ENCODE results near the gene TPO.

TPO gene

DNA sequence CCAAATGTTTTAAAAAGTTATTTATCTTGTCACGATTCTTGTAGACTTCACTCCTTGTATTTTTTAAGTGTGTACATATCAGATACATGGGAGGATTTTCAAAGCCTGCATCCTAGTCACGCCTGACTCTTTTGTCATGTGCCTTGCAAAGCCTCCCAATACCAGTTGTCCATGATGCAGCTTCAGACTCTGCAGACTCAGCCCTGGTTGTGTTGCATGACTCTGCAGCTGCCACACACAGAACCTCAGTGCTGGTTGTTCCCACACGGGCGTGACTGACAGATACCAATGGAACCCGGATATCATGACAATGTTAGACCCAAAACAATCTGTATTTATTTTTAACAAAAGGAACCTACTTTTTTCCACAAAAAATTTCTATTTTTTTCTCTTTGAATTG is 38.2 kb downstream of the TPO start:
- no peak for DNase-seq

DNA sequence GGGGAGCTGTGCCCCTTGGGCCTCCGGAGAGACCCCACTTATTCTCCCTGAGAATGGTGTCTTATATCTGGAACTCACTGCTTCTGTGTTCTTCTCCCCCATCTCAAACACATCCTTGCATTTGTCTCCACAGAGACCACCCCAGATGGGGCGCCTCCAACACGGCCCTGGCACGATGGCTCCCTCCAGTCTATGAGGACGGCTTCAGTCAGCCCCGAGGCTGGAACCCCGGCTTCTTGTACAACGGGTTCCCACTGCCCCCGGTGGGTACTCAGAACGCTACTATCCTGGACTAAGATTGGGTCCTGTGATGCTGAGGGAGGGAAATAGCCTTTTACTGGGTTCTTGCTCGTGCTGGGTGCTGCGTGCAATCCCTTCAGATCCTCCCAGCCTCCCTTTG is 40.3 kb downstream of the TPO start:
- no peak for DNase-seq

DNA sequence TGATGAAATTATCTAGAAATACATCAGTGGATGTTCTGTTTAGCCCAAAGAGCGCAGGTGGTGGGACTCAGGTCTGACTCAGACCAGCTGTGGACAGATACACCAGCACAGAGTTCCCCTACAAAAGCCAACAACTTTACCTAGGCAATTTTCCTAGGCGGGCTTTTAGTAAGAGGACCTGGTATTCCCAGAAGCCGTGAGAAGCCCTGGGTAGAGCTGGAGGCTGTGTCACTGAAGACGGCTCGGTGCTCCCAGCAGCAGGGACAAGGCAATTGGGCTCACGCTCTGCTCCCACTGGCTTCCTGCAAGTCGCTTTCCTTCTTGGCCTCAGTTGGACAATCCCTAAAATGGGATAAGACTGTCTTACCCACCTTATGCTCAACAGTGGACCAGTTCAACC is 41.1 kb downstream of the TPO start:
- DNase-seq = no peak

DNA sequence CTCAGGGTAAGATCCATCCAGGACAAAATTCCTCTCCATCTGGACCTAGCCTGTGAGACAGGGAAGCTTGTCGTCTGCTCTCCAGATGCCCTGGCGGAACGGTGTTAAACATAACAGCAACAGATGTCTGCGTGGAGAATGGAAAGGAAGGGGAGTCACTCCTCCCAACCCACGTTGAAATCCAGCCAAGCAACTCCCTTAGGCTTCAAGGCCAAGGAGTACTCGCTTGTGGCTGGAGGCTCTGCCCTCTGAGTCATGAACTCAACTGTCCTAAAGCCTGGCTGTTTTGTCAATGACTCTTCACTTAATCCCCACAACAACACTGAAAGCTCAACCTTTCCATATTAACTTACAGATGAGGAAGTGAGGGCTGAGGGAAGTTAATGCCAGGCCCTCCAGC is 42.2 kb downstream of the TPO start:
- DNase-seq = no peak

DNA sequence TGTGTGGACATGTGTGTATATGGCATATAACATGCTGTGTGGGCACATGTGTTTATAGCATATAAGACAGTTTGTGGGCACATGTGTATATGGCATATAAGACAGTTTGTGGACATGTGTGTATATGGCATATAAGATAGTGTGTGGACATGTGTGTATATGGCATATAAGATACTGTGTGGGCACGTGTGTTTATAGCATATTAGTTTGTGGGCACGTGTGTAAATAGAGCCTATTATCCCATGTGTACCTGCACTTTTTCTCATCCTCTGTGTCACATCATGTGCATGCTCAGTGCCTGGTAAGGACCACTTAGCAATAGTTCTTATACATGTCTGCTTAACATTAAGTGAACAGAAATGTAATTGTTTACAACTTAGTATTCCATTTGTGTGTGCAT is 45.2 kb downstream of the TPO start:
- DNase-seq = no peak

DNA sequence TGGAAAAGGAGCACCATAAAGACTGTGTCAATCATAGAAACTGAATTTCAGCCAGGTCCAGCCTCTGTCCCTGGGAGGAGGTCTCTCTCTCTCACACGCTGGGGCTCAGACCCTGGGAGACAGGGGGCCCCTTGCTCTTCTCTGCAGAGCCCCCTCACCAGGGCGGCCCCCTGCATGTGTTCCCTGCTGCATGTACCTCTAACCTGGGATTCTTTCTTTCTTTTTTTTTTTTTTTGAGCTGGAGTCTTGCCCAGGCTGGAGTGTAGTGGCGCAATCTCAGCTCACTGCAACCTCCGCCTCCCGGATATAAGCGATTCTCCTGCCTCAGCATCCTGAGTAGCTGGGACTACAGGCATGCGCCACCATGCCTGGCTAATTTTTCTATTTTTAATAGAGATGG is 46.5 kb downstream of the TPO start:
- no peak for DNase-seq

DNA sequence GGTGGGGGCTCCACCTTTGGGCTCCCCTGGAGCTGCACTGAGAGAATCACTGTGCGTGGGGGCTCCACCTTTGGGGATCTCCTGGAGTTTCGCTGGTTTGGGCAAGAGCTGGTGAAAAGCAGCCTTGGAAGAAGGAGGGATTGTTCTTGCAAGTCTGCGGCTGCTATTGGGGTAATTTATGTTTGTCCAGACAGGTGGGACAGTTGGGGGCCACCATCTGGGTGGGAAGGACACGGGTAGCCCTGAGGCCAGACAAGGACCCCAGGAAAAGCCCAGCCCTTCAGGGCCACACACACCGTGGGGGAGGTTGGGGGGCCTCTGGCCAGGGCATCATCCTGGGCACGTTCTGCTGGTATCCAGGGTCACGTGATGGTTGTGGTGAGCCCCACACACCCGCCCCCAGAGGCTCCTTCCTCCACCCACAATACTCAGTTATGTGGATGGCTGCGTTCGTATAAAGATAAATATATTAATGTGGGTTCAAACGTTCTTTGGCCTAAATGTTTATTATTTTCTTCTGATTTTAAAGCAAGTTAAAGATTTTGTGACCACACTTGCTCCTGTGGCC is 47.7 kb downstream of the TPO start:
- DNase-seq = no peak

DNA sequence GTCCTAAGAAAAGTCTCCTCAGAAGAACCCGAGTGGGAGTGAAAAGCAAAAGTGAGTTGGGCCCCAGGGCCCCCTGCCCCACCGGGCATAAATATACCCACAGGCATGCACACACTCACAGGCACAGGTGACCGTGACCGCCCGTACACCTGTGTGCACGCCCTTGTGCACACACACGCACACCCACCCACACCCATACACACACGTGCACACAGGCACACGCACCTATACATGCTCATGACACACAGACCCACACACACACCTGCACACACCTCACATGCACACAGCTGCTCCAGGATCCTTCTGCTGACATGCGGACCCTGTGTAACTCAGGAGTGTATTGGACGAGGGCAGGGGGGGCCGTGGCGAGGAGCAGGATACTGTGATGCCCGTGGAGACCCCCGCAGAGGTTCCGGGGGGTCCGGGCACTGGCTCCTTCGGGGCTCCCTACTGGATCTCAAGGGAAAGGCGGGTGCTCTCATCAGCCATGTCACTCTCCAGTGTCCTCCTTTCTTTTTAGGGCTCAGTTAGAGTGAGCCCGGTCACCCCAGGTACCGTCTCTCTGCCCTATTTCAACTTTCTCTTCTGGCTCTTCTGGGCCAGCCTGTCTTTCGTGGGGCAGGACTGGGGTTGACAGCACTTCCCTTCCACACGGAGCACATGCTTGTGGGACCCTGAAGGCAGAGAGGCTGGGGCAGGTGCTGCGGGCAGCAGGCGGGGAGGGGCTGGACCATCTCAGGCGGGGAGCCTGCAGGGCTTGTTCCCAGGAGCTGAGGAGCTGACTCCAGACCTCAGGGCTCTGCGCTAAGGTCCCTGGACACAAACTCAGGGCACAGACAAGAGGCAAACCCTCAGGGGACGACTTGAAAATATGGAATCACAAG is 48.5 kb downstream of the TPO start:
- no peak for DNase-seq

DNA sequence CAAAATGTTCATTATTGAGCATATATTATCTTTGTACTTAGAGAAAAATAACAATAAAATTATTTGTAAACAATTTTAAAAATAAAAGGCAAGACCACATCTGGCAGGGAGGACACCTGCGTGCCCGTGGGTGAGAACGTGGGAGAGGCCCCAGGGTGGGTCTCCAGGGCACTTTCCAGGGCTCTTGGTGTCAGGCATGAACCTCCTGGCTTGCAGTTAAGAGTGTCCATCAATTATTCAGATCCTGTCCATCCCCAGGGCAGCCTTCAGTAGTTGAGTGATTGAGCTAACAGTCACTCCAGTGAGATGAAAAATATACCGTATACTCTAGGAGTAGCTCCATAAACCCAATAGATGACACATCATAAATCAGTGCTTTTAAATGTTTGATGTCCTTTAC is 49.7 kb downstream of the TPO start:
- no peak for DNase-seq

DNA sequence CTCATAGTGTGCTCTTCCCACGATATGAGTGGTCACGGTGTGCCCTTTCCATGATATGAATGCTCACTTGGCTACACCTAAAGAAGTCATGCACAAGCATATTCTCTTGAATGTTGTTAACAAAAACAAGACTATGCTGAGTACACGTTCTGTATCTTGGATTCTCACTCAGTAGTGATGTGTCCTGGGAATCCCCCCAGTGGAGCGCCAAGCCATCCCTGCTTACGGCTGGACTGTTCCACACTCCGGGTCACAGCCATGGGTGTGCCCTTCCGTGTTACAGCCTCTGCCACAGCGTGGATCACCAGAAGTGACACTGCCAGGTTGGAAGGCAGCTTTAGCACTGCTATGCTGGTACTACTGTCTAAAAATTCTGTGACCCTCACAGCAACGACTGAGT is 59.1 kb downstream of the TPO start:
- DNase-seq = no peak

DNA sequence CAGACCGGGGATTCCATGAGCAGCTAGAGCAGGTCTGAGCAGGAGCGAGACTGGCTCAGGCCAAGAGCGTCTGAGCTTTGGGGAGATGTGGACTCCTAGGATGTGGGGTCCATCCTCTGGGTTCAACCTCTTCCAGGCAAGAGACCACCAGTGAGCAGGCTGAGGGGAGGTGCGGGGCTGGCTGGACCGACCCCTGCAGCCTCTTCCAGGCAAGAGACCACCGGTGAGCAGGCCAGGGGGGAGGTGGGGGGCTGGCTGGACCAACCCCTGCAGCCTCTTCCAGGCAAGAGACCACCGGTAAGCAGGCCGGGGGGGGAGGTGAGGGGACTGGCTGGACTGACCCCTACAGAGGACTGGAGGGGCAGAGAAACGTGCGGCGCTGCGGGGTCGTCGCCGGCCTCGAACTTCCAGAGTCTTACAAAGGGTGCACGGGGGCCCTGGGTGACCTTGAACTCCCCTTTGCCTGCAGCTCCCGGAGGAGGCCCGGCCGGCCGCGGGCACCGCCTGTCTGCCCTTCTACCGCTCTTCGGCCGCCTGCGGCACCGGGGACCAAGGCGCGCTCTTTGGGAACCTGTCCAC is 63.4 kb downstream of the TPO start:
- no peak for DNase-seq

DNA sequence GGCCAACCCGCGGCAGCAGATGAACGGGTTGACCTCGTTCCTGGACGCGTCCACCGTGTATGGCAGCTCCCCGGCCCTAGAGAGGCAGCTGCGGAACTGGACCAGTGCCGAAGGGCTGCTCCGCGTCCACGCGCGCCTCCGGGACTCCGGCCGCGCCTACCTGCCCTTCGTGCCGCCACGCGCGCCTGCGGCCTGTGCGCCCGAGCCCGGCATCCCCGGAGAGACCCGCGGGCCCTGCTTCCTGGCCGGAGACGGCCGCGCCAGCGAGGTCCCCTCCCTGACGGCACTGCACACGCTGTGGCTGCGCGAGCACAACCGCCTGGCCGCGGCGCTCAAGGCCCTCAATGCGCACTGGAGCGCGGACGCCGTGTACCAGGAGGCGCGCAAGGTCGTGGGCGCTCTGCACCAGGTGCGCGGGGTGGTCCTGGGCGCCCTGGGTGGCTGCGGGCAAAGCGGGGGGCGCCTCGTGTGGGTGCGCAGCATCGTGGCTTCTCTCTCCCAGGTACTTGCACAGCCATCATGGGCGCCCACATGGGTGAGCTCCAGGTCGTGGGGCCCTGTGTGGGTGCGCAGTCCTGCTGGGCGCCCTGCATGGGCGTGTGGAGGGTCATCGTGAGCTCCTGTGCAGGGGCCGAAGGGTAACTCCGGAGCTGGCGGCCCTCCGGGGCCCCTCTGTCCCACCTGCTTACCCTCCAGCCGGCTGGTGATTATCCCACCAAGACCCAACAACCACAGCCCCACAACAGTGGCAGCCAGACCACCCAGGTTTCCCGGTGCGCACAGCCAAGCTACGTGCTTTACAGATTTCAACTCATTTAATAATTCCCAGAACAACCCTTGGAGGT is 64.2 kb downstream of the TPO start:
- DNase-seq = no peak

DNA sequence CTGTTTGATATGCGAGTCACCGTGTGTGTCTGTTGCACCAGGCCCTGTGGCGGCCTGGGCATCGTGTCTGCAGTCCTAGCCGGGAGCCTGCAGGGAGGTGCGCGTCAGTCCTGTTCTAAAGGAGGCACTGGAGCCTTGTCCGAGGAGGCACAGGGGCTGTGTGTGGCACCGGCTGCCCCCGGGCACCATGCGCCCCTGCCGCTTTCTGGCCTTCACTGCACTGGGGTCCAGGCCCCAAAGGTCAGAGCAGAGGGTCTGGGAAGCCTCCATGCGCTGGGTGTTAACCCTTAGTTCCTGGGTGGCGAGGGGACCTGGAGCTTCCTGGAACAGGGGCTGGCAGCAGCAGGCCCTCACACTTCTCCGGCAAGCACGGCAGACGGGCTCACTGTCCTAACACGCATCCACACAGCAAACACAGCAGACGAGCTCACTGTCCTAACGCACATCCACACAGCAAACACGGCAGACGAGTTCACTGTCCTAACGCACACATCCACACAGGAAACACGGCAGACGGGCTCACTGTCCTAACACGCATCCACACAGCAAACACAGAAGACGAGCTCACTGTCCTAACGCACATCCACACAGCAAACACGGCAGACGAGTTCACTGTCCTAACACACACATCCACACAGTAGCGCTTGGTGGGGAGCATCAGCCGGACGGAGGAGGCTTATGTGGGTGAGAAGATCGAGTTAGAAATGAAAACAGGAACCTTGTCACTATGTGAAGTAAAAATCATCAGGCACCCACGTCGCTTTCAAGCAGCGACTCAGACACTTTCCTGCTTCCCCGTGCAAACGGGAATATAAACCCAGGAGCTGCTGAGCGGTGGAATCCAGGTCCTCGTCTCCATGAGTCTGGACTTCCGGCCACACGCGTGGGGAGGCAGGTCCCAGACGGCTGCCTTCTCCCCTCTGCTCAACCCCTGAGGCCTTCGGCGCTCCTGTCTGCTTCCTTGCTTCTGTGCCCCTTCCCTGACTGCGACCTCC is 65.3 kb downstream of the TPO start:
- no peak for DNase-seq

DNA sequence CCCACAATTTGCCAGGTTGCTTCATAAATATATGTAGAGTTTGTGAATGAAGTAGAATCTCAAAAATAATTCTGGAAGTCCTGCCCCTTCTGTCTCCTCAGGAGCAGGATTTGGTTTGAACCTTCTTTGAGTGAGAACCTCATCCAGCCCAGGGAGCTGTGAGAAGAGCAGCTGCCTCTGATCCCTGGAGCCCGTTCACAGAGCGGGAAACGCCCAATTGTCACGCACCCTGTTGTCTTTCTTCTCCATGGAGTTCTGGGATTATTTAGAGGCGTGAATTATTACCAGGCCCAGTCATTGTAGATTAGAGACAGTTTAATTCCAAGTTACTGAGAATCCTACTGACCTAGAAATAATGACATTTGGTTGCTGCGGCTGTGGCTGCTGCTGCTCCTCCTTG is 66.1 kb downstream of the TPO start:
- no peak for DNase-seq

DNA sequence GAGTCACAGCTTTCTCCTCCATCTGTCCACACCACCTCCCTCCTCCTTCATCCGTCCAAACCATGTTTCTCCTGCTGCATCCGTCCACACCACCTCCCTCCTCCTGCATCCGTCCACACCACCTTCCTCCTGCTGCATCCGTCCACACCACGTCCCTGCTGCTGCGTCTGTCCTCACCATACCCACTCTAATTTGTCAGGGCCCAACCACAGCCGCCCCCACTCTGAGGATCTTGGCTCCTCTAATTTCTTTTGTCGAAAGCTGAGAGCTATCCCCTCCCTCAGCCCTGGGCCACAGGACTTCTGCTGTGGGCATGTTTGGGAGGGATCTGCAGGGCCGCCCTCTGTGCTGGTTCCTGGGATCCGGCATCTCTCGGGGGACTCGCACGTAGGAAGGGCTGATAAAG is 67.4 kb downstream of the TPO start:
- DNase-seq = no peak

DNA sequence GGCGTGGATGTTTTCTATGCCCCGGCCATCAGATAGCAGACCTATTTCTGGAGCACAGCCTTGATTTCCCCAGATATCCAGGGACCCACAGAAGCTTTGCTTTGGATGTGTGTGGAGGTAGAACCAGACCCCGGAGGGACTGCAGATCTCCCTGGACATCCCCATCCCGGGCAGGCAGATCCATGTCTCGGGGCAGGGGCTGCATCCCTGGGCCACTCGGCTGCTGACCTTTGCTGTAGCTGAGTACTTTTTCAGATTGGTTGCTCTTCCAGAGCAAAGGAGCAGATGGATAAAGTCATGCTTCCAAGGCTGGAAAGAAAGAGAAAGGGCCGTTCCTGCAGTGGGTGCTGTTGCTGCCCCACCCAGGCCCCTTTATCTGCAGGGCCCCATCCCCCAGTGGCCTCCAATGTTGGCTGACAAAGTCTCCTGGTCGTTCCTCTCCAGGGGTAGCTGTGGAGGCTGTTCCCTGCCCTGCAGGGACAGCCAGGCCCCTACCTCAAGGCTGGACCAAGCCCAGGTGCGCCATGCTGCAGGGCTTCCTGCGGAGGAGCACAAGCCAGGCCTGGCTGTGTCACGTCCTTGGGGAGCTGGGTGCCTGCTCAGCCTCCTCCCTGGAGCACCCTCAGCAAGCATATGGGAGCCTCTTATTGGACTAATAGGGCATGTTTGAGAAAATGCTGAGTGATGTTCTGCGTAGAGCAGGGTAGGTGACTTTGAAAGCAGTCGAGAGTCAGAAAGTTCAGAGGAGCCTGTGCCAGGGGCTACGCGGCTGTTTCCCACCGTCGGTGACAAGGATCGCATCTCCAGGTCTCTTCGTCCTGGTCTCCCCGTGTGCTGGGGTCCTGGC is 68.4 kb downstream of the TPO start:
- no peak for DNase-seq

DNA sequence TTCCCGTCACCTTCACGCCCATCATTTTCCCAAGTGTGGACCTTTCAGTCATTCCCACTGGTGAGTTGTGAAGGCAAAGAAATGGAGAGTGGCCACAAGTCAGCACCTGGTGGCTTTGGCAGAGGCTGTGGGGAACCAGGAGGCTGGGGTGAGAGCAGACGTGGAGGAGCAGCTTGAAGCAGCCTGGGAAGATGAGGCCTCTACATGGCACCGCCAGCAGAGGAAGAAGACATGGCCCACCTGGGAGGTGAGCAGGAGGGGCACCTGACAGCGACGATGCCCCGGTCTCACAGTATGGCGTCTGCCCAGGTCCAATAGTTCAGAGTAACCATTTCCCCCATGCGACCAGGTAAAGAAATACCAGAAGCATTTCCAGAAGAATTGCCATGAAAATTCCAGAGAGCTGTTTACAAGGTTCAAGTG is 69.0 kb downstream of the TPO start:
- DNase-seq = no peak

DNA sequence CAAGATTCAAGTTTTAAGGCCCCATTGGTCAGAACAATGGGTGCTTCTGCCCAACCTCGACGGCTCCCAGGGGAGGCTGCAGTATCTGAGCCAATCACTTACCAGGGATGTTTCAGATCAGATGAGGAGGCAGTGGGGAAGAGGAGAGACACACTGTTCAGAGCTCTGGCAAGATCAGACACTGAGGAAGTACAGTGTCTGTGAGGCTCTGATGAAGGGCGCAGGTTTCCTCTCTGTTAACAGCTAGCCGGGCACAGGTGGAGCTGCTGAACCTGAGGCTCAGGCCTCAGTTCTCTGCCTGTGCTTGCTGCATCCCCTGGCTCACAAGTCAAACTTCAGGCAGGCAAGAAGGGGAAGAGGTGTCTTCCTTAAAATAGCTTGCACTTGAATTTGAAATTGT is 69.7 kb downstream of the TPO start:
- DNase-seq = no peak

DNA sequence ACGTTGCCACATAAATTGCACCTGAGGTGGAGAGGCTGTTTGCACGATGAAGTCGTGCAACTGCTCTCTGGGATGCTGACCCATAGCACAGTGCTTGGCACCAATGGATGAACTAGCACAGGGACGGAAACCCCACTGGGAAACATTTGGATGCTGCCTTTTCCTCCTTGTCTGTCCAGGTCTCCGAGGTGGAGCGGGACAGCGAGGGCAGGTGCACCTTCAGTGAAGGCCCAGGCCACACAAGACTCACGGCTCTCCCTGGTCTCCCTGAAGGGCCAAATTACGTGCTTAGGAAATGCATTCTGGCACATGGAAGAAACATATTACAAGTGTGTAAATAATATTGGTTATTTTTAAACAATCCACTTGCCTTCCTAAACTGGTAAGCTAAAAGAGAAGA is 70.3 kb downstream of the TPO start:
- no peak for DNase-seq

DNA sequence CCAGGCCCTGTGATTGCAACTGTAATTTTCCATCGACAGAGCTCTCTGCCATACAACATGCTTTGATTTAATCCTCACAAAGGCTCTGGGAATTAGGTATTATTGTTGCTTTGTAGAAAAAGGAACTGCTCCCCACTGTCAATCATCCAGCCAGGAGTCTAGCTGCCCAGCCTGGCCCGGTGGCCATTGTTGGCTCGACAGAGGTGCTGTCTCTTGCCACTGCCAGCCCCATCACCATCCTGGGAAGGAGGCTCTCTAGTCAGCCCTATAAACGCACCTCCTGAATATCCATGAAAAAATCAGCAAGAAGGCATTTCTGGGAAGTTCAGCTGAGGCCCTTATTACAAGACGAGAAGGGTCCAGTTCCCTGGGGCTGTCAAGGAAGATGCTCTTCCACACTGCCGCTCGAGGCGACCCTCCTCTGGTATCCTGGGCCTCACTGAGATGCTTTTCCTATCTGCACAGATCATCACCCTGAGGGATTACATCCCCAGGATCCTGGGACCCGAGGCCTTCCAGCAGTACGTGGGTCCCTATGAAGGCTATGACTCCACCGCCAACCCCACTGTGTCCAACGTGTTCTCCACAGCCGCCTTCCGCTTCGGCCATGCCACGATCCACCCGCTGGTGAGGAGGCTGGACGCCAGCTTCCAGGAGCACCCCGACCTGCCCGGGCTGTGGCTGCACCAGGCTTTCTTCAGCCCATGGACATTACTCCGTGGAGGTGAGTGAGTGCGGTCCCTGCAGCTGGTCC is 71.0 kb downstream of the TPO start:
- no peak for DNase-seq
